HCT116 (cell line): ENCODE measurements around the gene ZNF560.

Source experiments
- CTCF ChIP-seq, 3 experiments: fragments of 200-600 bp in 1 of 3; sonication (generic) in 1 of 3; IDR thresholded peaks in 2 of 3; conservative IDR thresholded peaks in 1 of 3; 2 replicates each; pipeline ENCODE4 v1.5.1; 2012 to 2017; ENCODE audit warnings: low read depth in 2 of 3, low read length in 2 of 3, antibody characterized with exemption in 1 of 3, borderline replicate concordance in 1 of 3, control low read depth in 1 of 3, mild to moderate bottlenecking in 1 of 3, mixed read lengths in 1 of 3, mixed run types in 1 of 3, moderate library complexity in 1 of 3; ENCODE audit not compliant: insufficient read depth in 1 of 3
- EZH2phosphoT487 ChIP-seq: fragments of 200-600 bp; IDR thresholded peaks from 2 replicates; pipeline ENCODE4 v1.6.1; 2018; ENCODE audit warnings: antibody characterized with exemption, borderline replicate concordance
- POLR2A ChIP-seq: IDR thresholded peaks from 2 replicates; pipeline ENCODE4 v1.7.0; 2011; ENCODE audit warnings: borderline replicate concordance; ENCODE audit not compliant: insufficient read depth, insufficient read length; ENCODE audit errors: extremely low read depth
- YY1 ChIP-seq: IDR thresholded peaks from 2 replicates; pipeline ENCODE4 v1.6.1; 2011; ENCODE audit warnings: low read length, low read depth, moderate library complexity, mild to moderate bottlenecking; ENCODE audit not compliant: insufficient replicate concordance; ENCODE audit errors: extremely low read depth

GRCh38 chr19:9531933-9532332 is 33.5 kb upstream of the ZNF560 start:
- TF ChIP-seq YY1 = no peak
- no peak for TF ChIP-seq EZH2phosphoT487
- TF ChIP-seq CTCF (IDR thresholded peaks at IDR 0.05 in 2 of 3, conservative IDR thresholded peaks at IDR 0.05 in 1 of 3; ENCODE audit: borderline replicate concordance in 1 of 3, insufficient read depth in 1 of 3, low read depth in 2 of 3, low read length in 2 of 3) = no peak
- no peak for TF ChIP-seq POLR2A
